A204.1 (cell line): Measurements from ENCODE around the gene ADD2.
"Not testable (repeated sequence)": the region's sequence is repeated elsewhere in the genome, so short reads cannot be mapped to it uniquely, and the experiment has no call there.

Experiments used
- FAIRE-seq: peaks from 2 replicates; lab custom pipeline; 2012; peaks lifted over from hg19 to GRCh38; lab: Jason Lieb, UNC

The ADD2 gene, protein sequence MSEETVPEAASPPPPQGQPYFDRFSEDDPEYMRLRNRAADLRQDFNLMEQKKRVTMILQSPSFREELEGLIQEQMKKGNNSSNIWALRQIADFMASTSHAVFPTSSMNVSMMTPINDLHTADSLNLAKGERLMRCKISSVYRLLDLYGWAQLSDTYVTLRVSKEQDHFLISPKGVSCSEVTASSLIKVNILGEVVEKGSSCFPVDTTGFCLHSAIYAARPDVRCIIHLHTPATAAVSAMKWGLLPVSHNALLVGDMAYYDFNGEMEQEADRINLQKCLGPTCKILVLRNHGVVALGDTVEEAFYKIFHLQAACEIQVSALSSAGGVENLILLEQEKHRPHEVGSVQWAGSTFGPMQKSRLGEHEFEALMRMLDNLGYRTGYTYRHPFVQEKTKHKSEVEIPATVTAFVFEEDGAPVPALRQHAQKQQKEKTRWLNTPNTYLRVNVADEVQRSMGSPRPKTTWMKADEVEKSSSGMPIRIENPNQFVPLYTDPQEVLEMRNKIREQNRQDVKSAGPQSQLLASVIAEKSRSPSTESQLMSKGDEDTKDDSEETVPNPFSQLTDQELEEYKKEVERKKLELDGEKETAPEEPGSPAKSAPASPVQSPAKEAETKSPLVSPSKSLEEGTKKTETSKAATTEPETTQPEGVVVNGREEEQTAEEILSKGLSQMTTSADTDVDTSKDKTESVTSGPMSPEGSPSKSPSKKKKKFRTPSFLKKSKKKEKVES

DNA sequence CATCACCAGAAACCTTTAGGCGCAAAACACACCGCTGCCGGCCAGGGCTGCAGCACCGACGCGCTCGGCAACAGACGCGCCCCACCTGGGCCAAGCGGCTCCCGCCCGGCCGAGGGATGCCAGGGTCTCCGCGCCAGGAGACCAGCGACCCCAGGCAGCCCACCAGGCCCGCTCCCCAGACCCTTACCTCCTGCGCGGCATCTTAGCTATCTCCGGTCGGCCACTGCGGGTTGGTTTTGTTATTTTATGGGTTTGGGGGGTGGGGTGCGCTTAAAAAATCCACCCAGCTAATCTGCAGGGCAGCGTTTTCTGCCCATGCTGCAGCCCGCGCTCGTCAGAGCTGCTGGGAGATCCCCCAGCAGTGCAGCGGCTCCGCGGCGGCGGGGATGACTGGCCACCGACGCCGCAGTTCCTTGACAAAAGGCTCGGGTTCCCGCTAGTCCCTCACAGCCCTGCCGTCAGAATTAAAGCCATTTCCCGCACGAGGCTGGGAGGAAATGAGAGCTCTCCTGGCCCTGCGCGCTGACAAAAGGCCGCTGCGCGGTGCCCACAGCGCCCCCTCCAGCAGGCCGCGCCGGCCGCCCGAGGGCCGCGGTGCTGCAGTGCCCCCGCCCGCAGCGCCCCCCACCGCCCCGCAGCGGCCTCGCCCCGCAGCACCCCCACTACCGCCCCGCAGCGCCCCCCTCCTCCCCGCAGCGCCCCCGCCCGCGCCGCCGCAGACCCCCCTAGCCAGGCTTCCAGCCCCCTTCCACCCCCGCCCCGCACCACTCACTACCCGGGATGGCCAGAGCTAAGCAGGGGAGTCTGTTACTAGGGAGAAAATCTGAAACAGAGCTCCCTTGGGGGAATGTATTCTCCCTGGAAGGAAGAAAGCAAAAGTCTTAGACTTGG lies at the start of gene ADD2:
TSS of gene ADD2 (minus strand) at position 502 of the 891 bp plus-strand sequence. CDS start 61,792 bp downstream, outside the sequence.
- FAIRE-seq, result no peak

DNA sequence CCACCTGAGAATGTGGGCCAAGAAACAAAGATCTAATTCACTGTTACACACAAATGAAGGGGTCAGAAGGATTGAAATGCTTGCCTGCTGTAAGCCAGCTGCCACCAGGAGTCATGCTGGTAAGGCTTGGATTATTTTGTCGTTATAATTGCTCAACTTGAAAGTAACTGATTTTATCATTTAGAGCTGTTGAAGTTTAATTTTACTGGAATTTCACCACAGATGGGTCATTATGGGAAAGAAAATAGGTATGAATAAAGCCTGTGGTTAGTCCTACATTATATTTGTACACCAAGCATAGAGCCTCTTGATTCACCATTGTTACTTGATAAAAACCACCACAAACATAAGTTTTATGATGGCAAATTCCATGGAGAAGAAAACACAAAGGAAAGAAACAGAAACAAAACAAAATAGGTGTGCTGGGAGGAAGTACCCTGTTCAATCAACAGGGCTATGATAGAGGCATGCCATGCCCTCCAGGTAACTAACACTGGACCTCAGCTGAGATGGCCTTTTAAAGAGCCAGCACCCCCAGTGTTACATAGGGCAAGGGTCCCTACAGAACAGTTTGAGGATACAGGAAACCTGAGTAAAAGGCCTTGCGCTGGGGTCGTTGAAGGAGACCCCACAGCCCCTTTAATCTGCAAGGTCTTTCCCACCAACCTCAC lies 49.4 kb upstream of the ADD2 start:
- no peak for FAIRE-seq

DNA sequence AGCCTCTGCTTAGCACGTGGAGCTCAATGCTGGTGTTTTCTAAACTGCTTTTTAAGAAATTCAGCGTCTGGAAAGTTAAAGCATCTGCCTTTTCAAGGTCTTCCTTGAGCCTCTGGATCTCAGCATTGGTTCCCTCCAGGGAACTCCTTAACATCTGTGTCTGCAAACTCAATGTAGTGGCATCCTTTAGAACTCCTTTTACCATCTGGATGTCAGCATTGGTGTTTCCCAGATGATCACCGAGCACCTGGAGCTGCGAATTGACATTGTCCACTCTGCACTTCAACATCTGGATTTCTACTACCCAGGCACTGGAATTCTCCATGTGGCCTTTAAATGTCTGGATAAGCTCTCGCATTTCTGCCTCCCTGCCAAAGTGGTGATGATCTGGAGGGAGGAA lies 48.7 kb upstream of the ADD2 start:
- no peak for FAIRE-seq

DNA sequence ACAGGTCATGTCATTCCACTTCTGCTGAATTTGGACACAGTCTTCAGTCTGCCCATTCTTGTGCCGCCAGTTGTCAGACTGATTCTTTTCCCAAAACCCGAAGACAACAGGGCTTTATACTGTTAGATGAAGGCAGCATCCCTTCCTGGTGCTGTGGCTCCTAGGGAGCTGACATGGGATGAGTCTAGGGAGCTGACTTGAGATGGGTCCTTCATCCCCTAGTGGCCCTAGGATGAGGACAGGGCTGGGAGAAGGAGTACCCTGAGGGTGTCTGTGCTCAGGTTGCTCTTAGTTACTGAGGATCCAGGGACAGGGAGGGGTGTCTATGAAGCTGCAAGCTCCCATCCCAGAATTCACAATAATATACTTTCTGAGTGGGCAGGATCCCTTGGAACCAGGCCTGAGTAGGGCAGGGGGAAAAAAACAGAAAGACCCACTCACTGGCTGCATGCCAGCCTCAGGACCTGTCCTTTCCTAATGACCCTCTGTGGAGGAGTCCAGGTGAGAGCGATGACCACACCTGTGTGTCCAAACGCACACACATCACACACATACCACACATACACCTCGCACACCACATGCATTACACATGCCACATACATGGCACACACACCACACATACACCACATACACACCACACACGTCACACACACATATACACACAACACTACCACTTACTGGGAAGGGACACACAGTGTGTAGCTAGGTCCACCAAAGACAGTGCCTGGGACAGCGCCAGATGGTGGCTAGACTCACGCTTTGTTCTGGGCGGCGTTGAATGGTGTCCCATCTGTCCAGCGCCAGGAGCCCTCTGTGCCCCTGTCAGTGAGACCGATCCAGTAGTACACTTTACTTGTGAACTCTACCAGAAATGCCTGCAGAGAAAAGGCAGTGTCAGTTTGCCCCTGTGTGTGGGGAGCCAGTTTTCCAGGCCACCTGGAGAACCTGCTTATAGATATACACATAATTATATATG lies 41.3 kb upstream of the ADD2 start:
- FAIRE-seq, result no peak

DNA sequence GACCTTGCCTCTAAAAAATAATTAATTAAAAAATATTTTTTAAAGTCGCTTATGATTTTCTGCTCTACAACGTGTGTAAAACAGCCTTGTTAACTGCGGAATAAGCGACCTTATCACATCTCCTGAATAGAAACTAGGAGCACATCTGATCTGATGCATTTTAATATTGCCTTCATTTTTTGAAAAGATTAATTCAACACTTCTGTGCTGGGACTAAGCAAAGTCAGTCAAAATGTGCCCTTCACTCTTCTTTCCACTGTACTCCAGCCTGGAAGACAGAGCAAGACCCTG lies 39.8 kb upstream of the ADD2 start:
- FAIRE-seq, result no peak

DNA sequence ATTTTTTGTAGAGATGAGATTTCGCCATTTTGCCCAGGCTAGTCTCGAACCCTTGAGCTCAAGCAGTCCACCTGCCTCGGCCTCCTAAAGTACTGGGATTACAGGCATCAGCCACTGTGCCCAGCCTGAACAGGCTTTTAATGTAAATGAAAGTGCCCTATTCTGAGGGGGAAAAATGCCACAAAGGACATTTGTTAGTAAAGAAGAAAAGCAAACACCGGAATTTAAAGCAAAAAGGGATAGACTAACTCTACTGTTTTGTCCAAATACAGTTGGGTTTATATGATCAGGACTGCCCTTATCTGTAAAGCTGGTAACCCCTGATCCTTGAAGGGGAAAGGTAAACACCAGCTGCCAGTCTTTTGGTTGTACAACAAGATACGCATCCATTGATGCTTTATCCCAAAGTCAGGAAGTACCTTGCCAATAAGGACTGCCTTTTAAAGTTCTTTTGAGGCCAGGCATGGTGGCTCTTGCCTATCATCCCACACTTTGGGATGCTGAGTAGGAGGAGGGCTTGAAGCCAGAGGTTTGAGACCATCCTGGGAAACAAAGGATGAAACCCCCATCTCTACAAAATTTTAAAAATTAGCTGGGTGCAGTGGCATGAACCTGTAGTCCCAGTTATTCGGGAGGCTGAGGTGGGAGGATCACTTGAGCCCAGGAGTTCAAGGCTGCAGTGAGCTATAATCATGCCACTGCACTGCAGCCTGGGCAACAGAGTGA lies 39.3 kb upstream of the ADD2 start:
- FAIRE-seq, result no peak

DNA sequence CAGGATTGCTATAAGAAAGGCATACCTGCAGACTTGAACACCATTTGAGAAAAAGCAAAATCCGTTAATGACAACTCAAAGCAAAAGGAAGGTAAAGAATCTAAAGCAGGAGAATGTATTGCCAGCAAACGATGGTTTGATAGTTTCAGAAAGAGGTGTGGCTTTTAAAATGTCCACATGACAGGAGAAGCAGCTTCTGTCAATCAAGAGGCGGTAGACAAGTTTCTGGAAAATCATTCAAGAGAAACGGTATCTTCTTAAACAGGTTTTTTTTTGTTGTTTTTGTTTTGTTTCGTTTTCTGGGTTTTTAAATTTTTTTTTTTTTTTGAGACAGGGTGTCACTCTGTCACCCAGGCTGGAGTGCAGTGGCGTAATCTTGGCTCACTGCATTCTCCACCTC lies 38.6 kb upstream of the ADD2 start:
- no peak for FAIRE-seq

DNA sequence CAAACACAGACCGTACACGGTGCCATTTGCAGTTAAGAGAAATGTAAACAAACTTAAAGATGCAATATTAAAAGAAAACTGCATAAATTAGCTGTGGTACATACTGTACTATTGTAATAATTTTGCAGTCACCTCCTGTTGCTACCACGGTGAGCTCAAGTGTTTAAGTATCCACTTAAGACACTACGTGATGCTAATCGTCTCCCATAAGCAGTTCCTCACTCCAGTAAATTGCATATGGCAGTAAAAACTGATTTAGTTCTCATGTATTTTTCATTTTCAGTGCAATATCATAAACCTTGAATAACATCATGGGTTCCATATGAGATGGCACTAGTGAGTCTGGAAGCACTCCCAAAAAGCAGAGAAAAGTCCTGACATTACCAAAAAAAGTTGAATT lies 38.0 kb upstream of the ADD2 start:
- no peak for FAIRE-seq

DNA sequence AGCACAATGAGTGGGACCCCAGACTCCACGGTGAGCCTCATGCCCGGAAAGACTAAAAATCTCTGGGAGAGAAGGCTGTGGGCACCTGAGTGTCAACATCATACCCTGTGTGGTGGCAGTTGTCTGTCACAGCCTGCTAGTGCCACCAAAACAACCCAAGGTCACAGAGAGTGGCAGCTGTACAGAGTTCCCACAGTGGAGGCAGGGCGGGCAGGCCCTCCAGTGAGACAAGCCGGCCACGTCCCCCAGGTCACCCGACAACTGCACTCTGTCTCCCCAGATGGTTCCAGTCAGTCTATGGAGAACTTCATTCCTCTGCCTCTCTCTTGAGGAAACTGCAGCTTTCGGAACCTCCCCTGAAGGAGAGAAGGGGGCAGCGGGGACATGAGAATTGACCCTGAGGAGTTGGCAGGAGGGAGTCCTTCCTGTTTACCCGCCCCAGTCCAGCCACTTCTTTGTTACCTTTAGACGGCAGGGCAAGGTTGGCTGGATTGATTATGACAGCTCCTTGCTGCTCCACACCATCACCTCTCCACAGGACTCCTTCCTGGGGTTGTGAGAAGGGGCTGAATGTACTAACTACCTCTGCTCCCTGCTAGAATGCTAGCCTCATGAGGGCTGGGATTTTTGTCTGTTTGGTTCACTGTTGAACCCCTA lies 33.7 kb upstream of the ADD2 start:
- no peak for FAIRE-seq

DNA sequence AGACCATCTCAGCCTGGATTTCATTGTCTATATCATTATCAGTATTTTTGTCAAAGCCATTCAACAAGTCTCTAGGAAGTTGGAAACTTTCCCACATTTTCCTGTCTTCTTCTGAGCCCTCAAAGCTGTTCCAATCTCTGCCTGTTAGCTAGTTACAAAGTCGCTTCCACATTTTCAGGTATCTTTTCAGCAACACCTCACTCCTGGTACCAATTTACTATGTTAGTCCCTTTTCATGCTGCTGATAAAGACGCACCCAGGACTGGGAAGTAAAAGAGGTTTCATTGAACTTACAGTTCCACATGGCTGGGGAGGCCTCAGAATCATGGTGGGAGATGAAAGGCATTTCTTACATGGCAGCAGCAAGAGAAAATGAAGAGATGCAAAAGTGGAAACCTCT lies 31.7 kb upstream of the ADD2 start:
- FAIRE-seq, result no peak

DNA sequence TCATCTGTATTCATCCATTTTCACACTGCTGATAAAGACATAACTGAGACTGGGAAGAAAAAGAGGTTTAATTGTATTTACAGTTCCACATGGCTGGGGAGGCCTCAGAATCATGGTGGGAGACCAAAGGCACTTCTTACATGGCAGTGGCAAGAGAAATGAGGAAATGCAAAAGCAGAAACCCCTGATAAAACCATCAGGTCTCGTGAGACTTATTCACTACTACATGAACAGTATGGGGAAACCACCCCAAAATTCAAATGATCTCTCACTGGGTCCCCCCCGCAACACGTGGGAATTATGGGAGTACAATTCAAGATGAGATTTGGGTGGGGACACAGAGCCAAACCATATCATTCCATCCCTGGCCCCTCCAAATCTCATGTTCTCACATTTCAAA lies 30.0 kb upstream of the ADD2 start:
- not testable (repeated sequence) for FAIRE-seq

DNA sequence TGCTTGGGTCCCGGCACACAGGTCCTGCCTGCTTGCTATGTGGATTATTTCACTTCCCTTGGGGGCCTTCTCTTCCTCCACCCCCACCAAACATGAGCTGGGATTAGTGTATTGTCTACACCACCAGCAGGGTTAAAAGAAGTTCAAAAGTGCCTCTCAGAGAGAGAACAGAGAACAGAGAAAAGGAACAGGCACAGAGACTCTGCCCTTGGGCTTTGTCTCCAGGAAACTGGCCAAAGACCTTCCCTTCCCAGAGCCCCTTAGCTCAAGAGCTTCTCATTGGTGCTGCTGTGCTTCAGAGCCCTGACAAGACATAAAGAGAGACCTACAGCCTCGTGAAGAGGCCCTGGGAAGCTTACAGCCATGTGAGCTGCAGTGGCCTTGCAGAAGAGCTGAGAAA lies 29.5 kb upstream of the ADD2 start:
- no peak for FAIRE-seq

DNA sequence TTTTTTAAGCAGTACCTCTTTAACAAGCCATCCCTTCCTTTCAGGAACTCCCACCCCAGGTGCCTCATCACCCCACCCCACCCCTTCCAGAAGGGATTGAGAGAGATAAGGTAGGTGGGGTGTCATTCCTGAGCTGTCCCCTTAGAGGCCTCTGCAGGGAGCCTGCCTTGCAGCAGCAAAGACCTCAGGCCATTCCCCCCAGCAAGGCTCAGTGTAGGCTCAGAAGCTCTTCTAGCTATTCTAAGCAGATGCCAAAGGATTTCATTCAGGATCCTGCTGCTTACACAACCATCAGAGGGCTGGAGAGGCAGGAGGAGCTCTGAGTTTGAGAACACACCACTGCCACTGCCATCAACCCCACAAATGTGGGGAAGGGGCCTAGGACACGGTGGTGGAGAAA lies 28.3 kb upstream of the ADD2 start:
- no peak for FAIRE-seq

DNA sequence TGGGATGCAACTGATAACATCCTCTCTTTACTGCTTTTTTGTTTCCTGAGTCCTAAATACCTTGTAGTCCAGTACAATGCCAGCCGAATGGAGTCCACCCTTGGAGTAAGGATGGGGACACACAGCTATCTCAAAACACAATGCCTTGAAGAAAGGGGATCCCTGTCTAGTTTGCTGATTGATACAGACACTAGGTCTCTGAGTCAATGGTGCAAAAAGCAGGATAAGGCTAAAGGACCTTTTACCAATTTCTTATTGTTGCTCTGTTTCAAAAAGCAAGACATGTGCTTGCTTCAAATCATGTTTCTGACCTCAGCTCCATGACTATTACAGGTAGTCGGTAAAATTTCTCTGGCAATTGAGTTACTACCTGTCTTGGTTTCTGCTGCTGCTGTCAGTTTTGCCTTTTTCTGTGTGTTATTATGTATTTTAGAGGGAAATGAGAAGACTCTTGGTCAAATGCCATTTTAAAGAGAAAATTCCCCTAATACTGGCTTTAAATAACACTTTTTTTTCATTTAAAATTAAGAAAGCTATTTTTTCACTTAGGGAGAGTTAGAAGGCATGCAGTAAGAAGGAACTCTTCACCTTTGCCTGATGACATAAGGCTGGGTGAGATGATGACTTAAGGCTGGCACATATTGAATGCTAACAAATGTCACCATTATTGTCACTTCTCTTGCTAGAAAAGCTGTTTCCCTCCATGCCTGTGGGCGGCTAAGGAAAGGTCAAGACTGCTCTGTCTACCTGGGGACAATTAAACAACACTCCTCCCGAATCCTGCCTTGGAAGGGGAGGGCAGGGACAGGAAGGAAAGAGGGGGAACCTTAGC lies 27.4 kb upstream of the ADD2 start:
- FAIRE-seq, result no peak

DNA sequence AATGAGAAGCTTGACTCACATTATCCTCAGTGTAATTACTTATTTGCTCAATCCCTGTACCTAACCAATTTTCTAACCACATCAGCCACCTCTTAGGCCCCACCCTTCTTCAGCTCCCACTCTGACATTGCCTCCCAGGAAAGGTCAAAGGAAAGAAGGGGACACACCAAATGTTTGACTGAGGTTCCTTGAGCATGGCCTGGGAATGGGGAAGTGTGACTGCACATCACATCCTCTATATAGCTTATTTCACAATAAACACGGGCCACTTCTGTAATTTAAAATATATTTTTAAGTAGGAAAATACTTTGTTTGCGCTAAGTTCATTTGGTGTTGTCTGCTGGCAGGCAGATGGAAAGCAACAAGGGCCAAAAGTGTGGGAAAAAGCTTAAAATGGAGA lies 25.4 kb upstream of the ADD2 start:
- no peak for FAIRE-seq

DNA sequence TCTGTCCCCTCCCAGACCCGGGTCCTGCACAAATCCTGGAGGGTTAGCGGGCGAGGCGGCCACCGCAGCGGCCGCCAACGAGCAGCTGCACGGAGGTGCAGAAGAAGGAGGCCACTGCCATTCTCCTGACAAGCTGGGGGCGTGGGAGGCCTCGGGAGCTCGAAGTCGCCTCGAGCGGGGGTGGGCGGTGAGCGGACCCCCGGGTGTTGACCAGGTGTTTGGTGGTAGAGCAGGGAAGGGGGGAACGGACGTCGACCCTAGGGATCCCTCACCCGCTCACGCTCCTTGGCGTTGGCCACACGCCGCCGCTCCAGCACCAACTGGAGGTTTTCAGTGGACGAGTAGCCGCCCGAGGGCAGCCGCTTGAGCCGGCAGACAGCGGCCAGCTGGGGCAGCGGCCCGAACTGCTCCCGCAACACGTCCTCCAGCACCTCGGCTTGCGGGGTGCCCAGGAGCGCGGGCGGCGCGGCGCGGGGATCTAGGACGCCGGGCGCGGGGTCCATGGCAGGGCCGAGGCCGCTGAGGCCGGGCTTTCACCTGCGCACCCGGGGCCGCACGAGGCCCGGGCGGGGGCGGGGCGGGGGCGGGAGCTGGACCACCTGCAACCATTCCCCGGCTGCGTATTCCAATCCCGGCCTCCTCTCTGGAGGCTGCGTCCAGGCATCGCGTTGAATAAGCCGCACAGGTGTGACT lies 22.3 kb upstream of the ADD2 start, which contains the start of gene FIGLA:
TSS of gene FIGLA (minus strand) at position 508 of the 693 bp plus-strand sequence. CDS start at position 503, 5 bp downstream.
- FAIRE-seq, result no peak

DNA sequence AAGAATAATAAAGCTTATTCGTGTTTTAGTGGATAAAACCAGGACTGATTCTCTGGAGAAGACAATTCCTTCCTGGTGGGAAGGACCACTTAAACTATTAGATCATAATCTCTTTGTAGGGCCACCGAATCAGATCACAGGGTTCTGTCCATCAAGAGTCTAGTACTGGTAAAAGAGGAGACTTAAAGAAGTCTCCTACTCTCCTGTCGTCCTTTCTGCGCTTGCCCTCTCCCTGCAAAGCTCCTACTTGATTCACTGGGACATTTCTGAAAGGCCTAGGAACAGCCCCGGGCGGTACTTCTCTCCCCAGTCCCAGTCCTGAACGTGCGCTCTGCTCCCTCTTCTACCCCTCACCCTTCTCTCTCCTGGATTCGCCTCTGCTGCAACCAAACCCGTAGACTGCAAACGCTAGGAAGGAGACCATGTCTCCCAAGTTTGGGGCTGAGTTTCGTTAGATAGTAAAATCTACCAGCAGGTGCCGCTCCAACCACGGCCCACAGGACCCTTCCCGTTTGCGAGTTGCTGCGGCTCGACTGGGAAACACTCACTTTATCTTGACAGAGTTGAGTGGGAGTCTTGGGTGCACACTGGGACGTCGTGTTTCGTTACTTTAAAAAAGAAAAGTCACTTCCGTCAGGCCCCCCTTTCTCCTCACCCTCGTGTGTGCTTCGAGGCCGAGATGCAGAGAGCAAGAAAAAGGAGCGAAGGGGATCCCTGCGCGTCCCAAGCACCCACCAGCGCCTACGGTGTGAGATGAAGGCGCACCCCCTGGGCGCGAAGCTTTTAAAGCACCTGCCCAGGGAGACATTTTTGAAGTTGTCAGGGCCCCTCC lies 21.5 kb upstream of the ADD2 start:
- FAIRE-seq, result peak; percentile 68
